Heart left ventricle (tissue), 13 donors: ENCODE data around the gene PEX11G.

ENCODE experiments used
- CTCF ChIP-seq, 12 donors: fragments of 200-600 bp; sonication (generic) in 4 of 12; IDR thresholded peaks; one replicate each; pipeline versions ENCODE4 v1.5.0 to v1.8.0; 2018 to 2022; ENCODE audit warnings: antibody characterized with exemption in 12 of 12, mild to moderate bottlenecking in 5 of 12
- POLR2A ChIP-seq, 2 donors: fragments of 450-650 bp; IDR thresholded peaks; one replicate each; pipeline ENCODE4 v1.6.1; 2017; ENCODE audit warnings: antibody characterized with exemption in 2 of 2, mild to moderate bottlenecking in 2 of 2, moderate library complexity in 2 of 2
- donor health status: ischemic (EF 13 %, LVEDD 7.1; RV severe dilation, severe dysfunction).
- donor health status: DM: no; HTN: yes; CAD: no.
- donor health status: DM: no; HTN: no; CAD: no.
- donor health status: ischemic (EF 25% LVEDD 6.9; RV normal size, moderate dysfunction).
- donor health status: ischemic (EF 25% LVEDD 5.7; RV mildly dilated, moderate dysfunction).
- donor health status: ischemic (EF 35%, LVEDD 5.7; RV mildly dilated, moderate dysfunction).
- donor health status: nonischemic (EF 11% LVEDD 7.7; RV severe dilation, severe dysfunction).
- donor health status: DM: yes; HTN: yes; CAD: no.
- donor health status: PGD.
- donor health status: ischemic (EF 29% LVEDD 5.4; RV normal size, mild dysfunction).
- donor health status: nonischemic (EF 23%, LVEDD 6.1; RV moderate dilation, normal function).

GRCh38 chr19:7524523-7524922, 35.7 kb upstream of the PEX11G start:
- no peak for TF ChIP-seq CTCF (IDR thresholded peaks at IDR 0.05)
- no peak for TF ChIP-seq POLR2A (IDR thresholded peaks at IDR 0.05)
